Loucy (cell line): ENCODE results near the gene LOXHD1.

Source experiments
- EZH2phosphoT487 ChIP-seq: fragments of 200-600 bp; IDR thresholded peaks from 2 replicates; pipeline ENCODE4 v1.6.1; 2018; ENCODE audit warnings: antibody characterized with exemption, mild to moderate bottlenecking, moderate library complexity, borderline replicate concordance
- TF ChIP-seq, protein P1 (sequence below): fragments of 200-600 bp; sonication (generic); conservative IDR thresholded peaks from 2 replicates; pipeline ENCODE4 v1.5.1; 2014; ENCODE audit warnings: mild to moderate bottlenecking, antibody characterized with exemption, low read length

DNA sequence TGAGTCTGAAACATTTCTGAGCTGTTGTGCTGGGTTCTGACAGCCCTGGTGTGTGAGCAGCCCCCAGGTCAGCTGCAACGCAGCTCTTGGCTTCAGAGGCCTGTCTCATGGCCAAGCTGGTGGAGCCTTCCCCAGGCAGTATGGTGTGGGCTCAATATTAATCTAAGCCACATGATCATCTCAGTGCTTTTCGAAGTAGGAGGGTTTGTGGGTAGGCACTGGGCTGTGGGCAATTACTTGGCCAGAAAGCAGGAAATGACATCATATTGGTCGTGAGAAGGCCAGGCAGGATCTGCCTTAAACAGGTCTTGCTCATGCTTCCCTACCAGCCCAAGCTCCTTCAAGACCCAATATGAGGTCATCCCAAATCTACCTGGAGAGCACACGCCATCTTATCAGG lies 26.9 kb downstream of the LOXHD1 start:
- TF ChIP-seq, protein P1, sequence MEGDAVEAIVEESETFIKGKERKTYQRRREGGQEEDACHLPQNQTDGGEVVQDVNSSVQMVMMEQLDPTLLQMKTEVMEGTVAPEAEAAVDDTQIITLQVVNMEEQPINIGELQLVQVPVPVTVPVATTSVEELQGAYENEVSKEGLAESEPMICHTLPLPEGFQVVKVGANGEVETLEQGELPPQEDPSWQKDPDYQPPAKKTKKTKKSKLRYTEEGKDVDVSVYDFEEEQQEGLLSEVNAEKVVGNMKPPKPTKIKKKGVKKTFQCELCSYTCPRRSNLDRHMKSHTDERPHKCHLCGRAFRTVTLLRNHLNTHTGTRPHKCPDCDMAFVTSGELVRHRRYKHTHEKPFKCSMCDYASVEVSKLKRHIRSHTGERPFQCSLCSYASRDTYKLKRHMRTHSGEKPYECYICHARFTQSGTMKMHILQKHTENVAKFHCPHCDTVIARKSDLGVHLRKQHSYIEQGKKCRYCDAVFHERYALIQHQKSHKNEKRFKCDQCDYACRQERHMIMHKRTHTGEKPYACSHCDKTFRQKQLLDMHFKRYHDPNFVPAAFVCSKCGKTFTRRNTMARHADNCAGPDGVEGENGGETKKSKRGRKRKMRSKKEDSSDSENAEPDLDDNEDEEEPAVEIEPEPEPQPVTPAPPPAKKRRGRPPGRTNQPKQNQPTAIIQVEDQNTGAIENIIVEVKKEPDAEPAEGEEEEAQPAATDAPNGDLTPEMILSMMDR: no peak
- no peak for TF ChIP-seq EZH2phosphoT487
